WTC11 (cell line): ENCODE results near the gene B3GNT7. TPM values are rescaled to one million over a fixed set of nuclear protein-coding genes. Genes with fewer than 3 reads are reported as not detected.

Experiments
- ATAC-seq: fragments of 200-7000 bp; cut with Tn5 transposase; 2 replicates; pipeline ENCODE4 v1.10.0; 2021; ENCODE audit warnings: mild to moderate bottlenecking, moderate library complexity
- CTCF ChIA-PET: fragments of 300-600 bp; sonication (Branson Sonifier 250); formaldehyde crosslinking; loops from one replicate; lab custom pipeline; 2021; ENCODE audit warnings: antibody characterized with exemption; lab: Charles Lee
- POLR2A ChIA-PET: fragments of 350-600 bp; sonication (Branson Sonifier 250); formaldehyde crosslinking; loops from one replicate; lab custom pipeline; 2021; ENCODE audit warnings: antibody characterized with exemption; lab: Charles Lee
- DNase-seq: peaks from one replicate; pipeline ENCODE4 v3.0.0; 2021; ENCODE audit warnings: low spot score
- H3K27ac Mint-ChIP-seq: 2 replicates; pipeline ENCODE4 v1.8.0; 2021; ENCODE audit warnings: mixed read lengths
- H3K27me3 Mint-ChIP-seq: 2 replicates; pipeline ENCODE4 v1.8.0; 2021; ENCODE audit warnings: low read depth, mild to moderate bottlenecking, moderate library complexity, mixed read lengths
- H3K36me3 Mint-ChIP-seq: 2 replicates; pipeline ENCODE4 v1.8.0; 2021; ENCODE audit warnings: mixed read lengths
- H3K4me1 Mint-ChIP-seq: 2 replicates; pipeline ENCODE4 v1.8.0; 2022; ENCODE audit warnings: mixed read lengths
- H3K4me3 Mint-ChIP-seq: 2 replicates; pipeline ENCODE4 v1.8.0; 2021; ENCODE audit warnings: mild to moderate bottlenecking, moderate library complexity, mixed read lengths
- H3K9me3 Mint-ChIP-seq: 2 replicates; pipeline ENCODE4 v1.8.0; 2021; ENCODE audit warnings: mixed read lengths
- AR ChIP-seq: fragments of 250-450 bp; sonication (Bioruptor Pico); IDR thresholded peaks from 2 replicates; pipeline ENCODE4 v1.9.0; 2021; ENCODE audit warnings: mild to moderate bottlenecking
- ATF3 ChIP-seq: sonication (generic); formaldehyde crosslinking; conservative IDR thresholded peaks from 2 replicates; pipeline ENCODE4 v1.8.1; 2022; ENCODE audit warnings: mild to moderate bottlenecking, missing genetic modification reagents
- E2F5 ChIP-seq: sonication (generic); formaldehyde crosslinking; IDR thresholded peaks from 2 replicates; pipeline ENCODE4 v1.8.1; 2022; ENCODE audit warnings: mild to moderate bottlenecking, moderate library complexity, missing genetic modification reagents
- ESRRA ChIP-seq: sonication (generic); formaldehyde crosslinking; IDR thresholded peaks from 2 replicates; pipeline ENCODE4 v1.8.1; 2022; ENCODE audit warnings: mild to moderate bottlenecking, missing genetic modification reagents, borderline replicate concordance
- GRHL2 ChIP-seq: fragments of 250-450 bp; sonication (Bioruptor Pico); IDR thresholded peaks from 2 replicates; pipeline ENCODE4 v1.8.0; 2022; ENCODE audit warnings: mild to moderate bottlenecking, moderate library complexity; ENCODE audit not compliant: insufficient replicate concordance, severe bottlenecking
- HMGXB4 ChIP-seq: sonication (generic); formaldehyde crosslinking; IDR thresholded peaks from 2 replicates; pipeline ENCODE4 v1.8.1; 2023; ENCODE audit warnings: mild to moderate bottlenecking, moderate library complexity, missing genetic modification reagents
- IRF1 ChIP-seq: sonication (generic); formaldehyde crosslinking; IDR thresholded peaks from 2 replicates; pipeline ENCODE4 v1.8.0; 2023; ENCODE audit warnings: missing genetic modification reagents
- MLX ChIP-seq: sonication (generic); formaldehyde crosslinking; IDR thresholded peaks from 2 replicates; pipeline ENCODE4 v1.8.1; 2023; ENCODE audit warnings: mild to moderate bottlenecking, missing genetic modification reagents, moderate library complexity
- OVOL2 ChIP-seq: fragments of 250-450 bp; sonication (Bioruptor Pico); IDR thresholded peaks from 2 replicates; pipeline ENCODE4 v1.9.0; 2021; ENCODE audit warnings: mild to moderate bottlenecking, borderline replicate concordance
- RORB ChIP-seq: fragments of 250-450 bp; sonication (Bioruptor Pico); IDR thresholded peaks from 2 replicates; pipeline ENCODE4 v1.9.0; 2021; ENCODE audit warnings: mild to moderate bottlenecking
- SMAD3 ChIP-seq: sonication (generic); formaldehyde crosslinking; IDR thresholded peaks from 2 replicates; pipeline ENCODE4 v1.8.0; 2022; ENCODE audit warnings: missing genetic modification reagents, mild to moderate bottlenecking, borderline replicate concordance
- SMAD4 ChIP-seq: sonication (generic); formaldehyde crosslinking; IDR thresholded peaks from 2 replicates; pipeline ENCODE4 v1.8.0; 2022; ENCODE audit warnings: mild to moderate bottlenecking, missing genetic modification reagents
- TCF7 ChIP-seq: sonication (generic); formaldehyde crosslinking; IDR thresholded peaks from 2 replicates; pipeline ENCODE4 v1.8.0; 2022; ENCODE audit warnings: mild to moderate bottlenecking, low read depth, missing genetic modification reagents, moderate library complexity
- TP53 ChIP-seq: sonication (generic); formaldehyde crosslinking; IDR thresholded peaks from 2 replicates; pipeline ENCODE4 v1.8.1; 2023; ENCODE audit warnings: mild to moderate bottlenecking, missing genetic modification reagents
- USF2 ChIP-seq: sonication (generic); formaldehyde crosslinking; IDR thresholded peaks from 2 replicates; pipeline ENCODE4 v1.8.1; 2023; ENCODE audit warnings: mild to moderate bottlenecking, missing genetic modification reagents, moderate library complexity
- ZNF121 ChIP-seq: sonication (generic); formaldehyde crosslinking; IDR thresholded peaks from 2 replicates; pipeline ENCODE4 v1.8.0; 2023; ENCODE audit warnings: missing genetic modification reagents
- ZNF219 ChIP-seq: sonication (generic); formaldehyde crosslinking; IDR thresholded peaks from 2 replicates; pipeline ENCODE4 v1.8.0; 2023; ENCODE audit warnings: missing genetic modification reagents, mild to moderate bottlenecking, borderline replicate concordance
- ZNF512 ChIP-seq: sonication (generic); formaldehyde crosslinking; IDR thresholded peaks from 2 replicates; pipeline ENCODE4 v1.8.1; 2022; ENCODE audit warnings: missing genetic modification reagents, borderline replicate concordance
- ZNF532 ChIP-seq: fragments of 250-450 bp; sonication (Bioruptor Pico); IDR thresholded peaks from 2 replicates; pipeline ENCODE4 v1.9.0; 2021; ENCODE audit warnings: mild to moderate bottlenecking, borderline replicate concordance
- total RNA-seq: library from RNA; stranded (reverse); gene quantifications from 3 replicates; pipeline ENCODE4 v1.2.3, GENCODE V29; 2021

Gene B3GNT7
- total RNA-seq, 1 experiment from 2014 or later, result 151 TPM

GRCh38 chr2:231425291-231425810 lies 29.8 kb downstream of the B3GNT7 start (continued):
- TF ChIP-seq USF2 (no peak), ZNF219 (CRISPR knock-in tag) (no peak)

GRCh38 chr2:231425811-231426703 lies 30.5 kb downstream of the B3GNT7 start:
- Mint-ChIP-seq H3K4me3 (no peak overlapping the region), H3K27me3 (peaks cover 4% of the 10 kb centered on the region; the same call in 1 of the 2 replicates), H3K4me1 (peaks cover 31% of the 10 kb centered on the region), H3K9me3 (peaks cover 17% of the 10 kb centered on the region), H3K36me3 (peaks cover 19% of the 10 kb centered on the region), H3K27ac (no peak overlapping the region)
- ATAC-seq (peak; percentile 72), DNase-seq (no peak)
- ChIA-PET POLR2A (interaction anchor here (1.1 kb wide), 1 partner anchor 13 kb away, joined by 5 read pairs; no protein-coding TSS in a partner anchor), CTCF (interaction anchor here (0.6 to 1.9 kb wide), 6 partner anchors 13 to 234 kb away, joined by 3 to 6 read pairs (median 4); no protein-coding TSS in a partner anchor)
- TF ChIP-seq ZNF121 (CRISPR knock-in tag) (no peak), GRHL2 (CRISPR knock-in tag) (no peak), AR (CRISPR knock-in tag) (no peak), SMAD3 (CRISPR knock-in tag) (no peak), SMAD4 (no peak), MLX (CRISPR knock-in tag) (no peak), ZNF512 (CRISPR knock-in tag) (no peak), E2F5 (CRISPR knock-in tag) (no peak), ESRRA (CRISPR knock-in tag) (no peak), ZNF532 (CRISPR knock-in tag) (no peak), HMGXB4 (no peak), OVOL2 (no peak), TCF7 (CRISPR knock-in tag) (no peak), RORB (CRISPR knock-in tag) (no peak), TP53 (CRISPR knock-in tag) (no peak), ATF3 (CRISPR knock-in tag) (no peak), IRF1 (CRISPR knock-in tag) (no peak)
